Activated CD8-positive, alpha-beta memory T cell treated with anti-CD3 and anti-CD28 coated beads, Interleukin-2, amount 50 U/mL, for 1 hour (primary cell): Measurements from ENCODE around the gene CYP11A1.

Experiments used
- DNase-seq: peaks from one replicate; pipeline ENCODE4 v3.0.0-alpha.2; 2020; ENCODE audit errors: extremely low read depth

Gene CYP11A1

DNA sequence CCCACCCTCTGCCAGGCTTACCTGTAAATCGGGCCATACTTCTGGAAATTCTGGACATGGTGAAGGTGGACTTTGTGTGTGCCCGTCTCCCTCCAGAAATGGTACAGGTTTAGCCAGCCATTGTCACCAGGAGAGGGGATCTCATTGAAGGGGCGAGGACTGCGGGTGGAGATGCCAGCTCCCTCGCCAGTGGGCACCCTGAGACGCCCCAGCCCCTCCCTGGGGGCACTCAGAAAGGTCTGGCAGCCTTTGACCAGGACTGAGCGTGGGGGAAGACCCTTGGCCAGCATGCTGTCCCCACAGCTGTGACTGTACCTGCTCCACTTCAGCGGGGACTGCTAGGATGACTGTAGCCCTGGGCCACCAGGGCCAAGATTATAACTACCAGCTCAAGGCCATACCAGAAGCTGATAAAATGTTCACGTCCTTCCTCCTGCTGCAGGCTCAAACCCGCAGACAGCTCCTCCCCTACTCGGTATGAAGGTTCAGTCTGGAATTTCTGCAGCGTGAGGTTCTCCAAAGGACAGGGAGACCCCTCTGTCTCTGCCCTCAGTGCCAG, at the start of gene CYP11A1:
Gene CYP11A1 (minus strand): TSS at position 351 of the 559 bp plus-strand sequence. CDS start 61 bp downstream, at position 290.
- DNase-seq: no peak

DNA sequence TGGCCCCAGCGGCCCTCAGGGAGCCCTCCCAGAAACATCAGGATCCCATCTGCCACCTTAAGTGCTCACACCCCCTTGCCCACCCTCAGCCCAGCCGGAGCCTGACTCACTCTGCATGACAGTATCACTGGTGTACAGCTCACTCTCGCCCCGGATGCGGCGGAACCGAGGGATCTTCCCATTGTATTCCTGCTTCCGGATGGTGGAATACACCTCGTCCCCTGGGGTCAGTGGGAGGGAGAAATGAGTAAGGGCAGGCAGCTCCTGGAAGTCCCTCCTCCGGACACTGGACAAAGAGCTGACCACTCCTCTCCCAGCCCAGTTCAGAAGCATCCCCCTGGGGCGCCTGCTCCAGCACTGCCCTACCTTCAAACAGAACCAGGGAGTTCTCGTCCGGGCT, 49.8 kb upstream of the CYP11A1 start:
- no peak for DNase-seq

- DNase-seq: no peak
Measured at GRCh38 chr15:74415966-74416916, 48.8 kb upstream of the CYP11A1 start.

DNA sequence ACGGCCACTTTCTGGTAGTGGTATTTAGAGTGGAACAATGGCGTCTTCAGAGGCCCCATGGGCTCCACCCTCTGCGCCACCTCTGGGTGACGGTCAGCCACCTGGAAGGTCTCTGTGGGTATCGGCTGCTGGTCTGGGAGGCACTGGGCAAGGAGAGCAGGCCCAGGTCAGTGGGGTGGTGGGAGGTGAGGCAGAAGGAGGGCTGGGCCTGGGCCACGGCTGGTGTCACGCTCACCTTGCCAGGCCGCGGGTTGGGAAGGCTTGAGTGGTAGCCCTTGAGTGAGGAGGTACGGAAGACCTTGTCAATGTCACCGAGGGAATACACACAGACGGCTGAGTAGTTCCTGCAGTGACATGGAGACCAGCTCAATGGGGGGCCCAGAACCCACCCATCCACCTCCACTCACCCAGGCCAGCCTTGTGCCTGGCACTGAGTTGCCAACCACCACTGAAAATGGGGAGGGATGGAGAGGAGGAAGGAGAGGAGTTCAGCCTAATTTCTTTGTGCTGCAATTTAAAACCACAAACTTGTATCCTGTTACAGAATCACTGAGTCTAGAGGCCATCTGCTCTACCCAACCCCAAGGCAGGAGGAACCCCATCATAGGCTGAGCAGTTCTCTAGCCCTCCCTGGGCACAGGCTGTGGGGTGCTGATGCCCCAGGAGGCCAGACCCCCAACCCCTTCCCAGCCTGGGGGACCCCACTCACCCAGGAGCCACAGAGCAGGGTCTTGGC, 47.3 kb upstream of the CYP11A1 start:
- DNase-seq: no peak

- DNase-seq: no peak
Measured at GRCh38 chr15:74414081-74414580, 46.7 kb upstream of the CYP11A1 start.

DNA sequence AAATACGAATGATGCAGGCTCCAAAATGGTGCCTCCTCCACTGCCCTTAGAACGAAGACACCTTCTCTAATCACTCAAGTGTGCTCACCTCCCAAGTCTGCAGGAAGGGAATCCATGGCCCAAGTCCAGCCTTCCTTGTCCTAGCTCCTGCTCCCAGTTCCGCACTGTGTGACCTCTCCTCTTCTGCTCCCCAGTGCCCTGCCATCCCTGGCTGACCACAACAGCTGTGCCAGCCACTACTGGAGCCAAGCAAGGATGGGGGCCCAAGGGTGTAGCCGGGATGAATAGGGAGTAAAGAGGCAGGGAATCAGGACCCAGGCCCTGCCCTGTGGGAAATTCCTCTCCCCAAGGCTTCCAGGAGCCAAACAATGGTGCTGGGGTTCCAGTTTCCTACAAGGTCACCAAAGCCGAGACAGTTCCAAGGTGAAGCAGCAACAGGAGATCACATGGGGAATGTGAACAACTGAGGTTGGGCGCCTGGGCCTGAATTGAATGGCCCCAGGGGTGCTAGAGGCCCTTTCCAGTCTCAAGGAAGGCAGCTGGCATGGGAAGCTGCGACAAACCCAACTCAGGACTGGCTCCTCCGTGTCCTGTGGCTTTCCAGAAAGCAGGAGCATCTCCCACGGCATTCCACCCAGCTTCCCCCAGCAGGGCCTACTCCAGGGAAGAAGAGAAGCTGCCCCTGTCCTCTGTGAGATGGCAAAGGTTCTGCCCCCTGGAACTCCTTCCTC, 46.1 kb upstream of the CYP11A1 start:
- DNase-seq: no peak

GRCh38 chr15:74412159-74412558, 44.7 kb upstream of the CYP11A1 start:
- no peak for DNase-seq

DNA sequence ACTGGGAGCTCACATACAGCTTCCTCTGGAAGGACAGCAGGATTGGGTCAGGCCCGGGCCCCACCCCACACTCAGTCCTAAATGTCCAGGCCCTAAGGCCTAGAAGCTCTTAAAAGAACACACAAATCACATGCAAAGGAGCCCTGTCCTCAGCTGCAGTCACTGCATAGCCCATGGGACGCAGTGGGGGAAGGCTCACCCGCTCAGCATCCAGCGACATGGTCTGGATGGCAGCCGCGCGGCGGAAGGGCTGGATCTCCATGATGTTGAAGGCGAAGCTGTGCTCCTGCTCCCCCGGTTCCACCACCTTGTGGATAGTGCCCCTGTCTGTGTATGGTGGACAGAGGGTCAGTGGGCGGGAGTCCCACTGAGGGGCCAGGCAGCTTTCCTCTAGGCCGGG, 44.2 kb upstream of the CYP11A1 start:
- DNase-seq: no peak

DNA sequence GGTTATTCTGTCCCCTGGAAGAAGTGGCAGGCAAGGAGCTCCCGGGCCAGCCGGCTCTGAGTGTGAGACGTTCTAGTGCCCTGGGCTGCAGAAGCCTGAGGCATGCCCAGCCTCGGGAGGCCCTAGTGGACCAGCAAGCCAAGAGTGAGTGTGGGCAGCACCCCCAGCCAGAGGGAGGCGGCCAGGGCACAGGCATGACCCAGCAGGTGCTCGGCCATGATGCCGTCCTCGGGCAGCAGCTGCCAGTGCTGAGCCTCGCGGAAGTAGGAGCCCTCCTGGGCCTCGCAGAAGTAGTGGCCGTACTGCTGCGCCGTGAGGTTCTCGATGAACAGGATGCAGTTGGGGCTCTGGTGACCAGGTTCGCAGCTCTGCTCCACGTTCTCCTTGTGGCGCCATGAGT, 43.1 kb upstream of the CYP11A1 start:
- no peak for DNase-seq

GRCh38 chr15:74409225-74409624, 41.8 kb upstream of the CYP11A1 start:
- DNase-seq: no peak

- DNase-seq: no peak
Measured at GRCh38 chr15:74408815-74409214, 41.4 kb upstream of the CYP11A1 start.

GRCh38 chr15:74408385-74408784, 40.9 kb upstream of the CYP11A1 start:
- DNase-seq: no peak

GRCh38 chr15:74406992-74407705, 39.7 kb upstream of the CYP11A1 start:
- no peak for DNase-seq

GRCh38 chr15:74406517-74406916, 39.1 kb upstream of the CYP11A1 start:
- DNase-seq: no peak

DNA sequence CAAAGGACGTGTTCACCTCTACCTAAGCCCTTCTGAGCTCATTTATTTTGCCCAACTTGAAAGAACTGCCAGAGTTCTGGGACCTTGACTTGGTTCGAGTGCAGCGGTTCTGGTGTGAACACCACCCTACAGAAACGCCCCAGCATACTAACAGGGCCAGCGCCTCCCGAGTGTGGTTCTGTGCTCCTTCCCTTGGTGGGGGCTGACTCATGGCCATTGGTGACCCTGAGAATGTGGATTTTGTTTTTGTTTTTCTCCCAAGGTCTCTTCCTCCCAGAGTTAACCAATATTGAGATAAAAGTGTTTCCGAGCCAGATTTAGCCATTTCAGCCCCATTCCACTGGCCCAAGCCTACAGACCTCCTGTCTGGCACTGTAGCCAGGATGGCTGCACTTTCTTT, 38.4 kb upstream of the CYP11A1 start:
- no peak for DNase-seq

- DNase-seq: no peak
Measured at GRCh38 chr15:74403991-74404563, 36.6 kb upstream of the CYP11A1 start.

- no peak for DNase-seq
Measured at GRCh38 chr15:74403588-74403919, 36.1 kb upstream of the CYP11A1 start.

DNA sequence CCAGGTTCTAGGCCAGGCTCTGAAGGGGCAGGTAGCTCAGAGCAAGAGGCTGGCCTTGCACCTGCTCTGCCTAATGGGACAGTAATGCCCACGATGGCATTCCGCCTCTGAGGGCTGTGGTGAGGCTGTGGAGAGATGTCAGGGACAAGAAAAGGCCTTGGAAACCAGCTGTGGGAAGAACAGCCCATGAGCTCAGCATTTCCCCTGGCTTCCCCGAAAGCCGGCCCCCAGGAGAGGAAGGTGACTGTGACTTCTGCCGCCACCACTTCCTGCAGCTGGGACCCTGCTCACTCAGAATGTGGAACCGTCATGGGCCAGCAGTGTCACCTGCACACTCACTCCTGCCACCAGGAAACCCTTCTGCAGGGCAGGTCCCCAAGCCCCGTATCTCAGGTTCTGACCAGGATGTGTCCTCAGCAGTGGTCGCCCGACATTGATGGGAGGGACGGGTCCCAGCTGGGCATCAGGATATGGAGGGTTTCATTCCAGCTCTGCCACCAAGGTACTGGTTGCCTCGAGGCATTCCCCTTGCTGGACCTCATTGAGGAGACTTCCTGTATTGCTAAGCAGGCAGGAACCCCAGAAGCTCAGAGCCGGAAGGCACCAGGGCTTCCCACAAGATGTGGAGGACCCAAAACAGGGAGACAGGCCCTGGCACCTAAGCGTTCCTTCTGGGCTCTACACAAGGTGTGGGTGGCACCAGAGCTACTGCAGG, 35.6 kb upstream of the CYP11A1 start:
- DNase-seq: no peak

DNA sequence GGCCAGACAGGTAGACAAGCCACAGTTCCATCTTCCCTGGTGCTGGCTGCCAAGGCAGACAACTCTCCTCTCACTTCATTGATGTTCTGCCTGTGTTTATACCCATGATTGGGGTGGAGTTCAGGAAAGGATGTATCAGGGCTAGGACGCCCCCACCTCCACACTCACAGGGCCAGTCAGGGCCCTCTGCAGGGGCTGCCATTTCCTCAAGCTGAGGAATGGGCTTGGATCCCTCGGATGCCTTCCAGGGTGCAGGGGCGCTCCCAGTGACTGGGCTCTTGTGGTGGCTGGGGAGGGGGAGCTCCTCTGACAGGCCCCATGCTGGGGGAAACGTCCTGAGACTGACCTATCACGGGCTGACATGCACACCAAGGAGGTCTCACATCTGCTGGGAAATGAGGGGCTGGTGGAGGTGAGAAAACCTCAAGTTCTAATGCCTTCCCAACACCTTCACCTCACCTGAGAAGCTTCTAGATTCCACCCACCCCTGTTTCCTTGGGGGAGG, 34.9 kb upstream of the CYP11A1 start:
- no peak for DNase-seq
